Vagina (tissue), 2 donors: ENCODE data around the gene UPF3A. TPM values are rescaled to one million over a fixed set of nuclear protein-coding genes. Genes with fewer than 3 reads are reported as not detected.

Experiments
- DNase-seq, 2 donors: peaks; one replicate each; pipeline ENCODE4 v3.0.0-alpha.2; 2017; ENCODE audit errors: extremely low spot score in 2 of 2
- H3K27ac ChIP-seq: fragments of 200-600 bp; sonication (generic); one replicate; pipeline ENCODE4 v1.5.1; 2019
- H3K27me3 ChIP-seq: fragments of 200-600 bp; sonication (generic); one replicate; pipeline ENCODE4 v1.5.1; 2019
- H3K36me3 ChIP-seq, 2 donors: fragments of 200-600 bp; sonication (generic); one replicate each; pipeline ENCODE4 v1.5.1; 2017 to 2019
- H3K4me1 ChIP-seq: fragments of 200-600 bp; sonication (generic); one replicate; pipeline ENCODE4 v1.5.1; 2019
- H3K4me3 ChIP-seq, 2 donors: fragments of 200-600 bp; sonication (generic); 1 replicate in 1 of 2; 2 replicates in 1 of 2; pipeline ENCODE4 v1.5.1; 2016 to 2019
- H3K9me3 ChIP-seq: fragments of 200-600 bp; sonication (generic); one replicate; pipeline ENCODE4 v1.5.1; 2019
- CTCF ChIP-seq, 3 experiments: fragments of 450-650 bp in 2 of 3; fragments of 200-600 bp in 1 of 3; sonication (generic) in 1 of 3; IDR thresholded peaks; one replicate each; pipeline ENCODE4 v1.5.1; 2017 to 2019; ENCODE audit warnings: antibody characterized with exemption in 3 of 3, mild to moderate bottlenecking in 2 of 3, moderate library complexity in 2 of 3
- POLR2A ChIP-seq, 2 donors: fragments of 450-650 bp; IDR thresholded peaks; one replicate each; pipeline ENCODE4 v1.6.1; 2017; ENCODE audit warnings: antibody characterized with exemption in 2 of 2, mild to moderate bottlenecking in 2 of 2, moderate library complexity in 2 of 2
- POLR2AphosphoS5 ChIP-seq, 2 donors: sonication (generic); formaldehyde crosslinking; IDR thresholded peaks; one replicate each; pipeline ENCODE4 v1.9.0; 2017; ENCODE audit warnings: antibody characterized with exemption in 2 of 2, mild to moderate bottlenecking in 2 of 2, low read depth in 1 of 2; ENCODE audit not compliant: insufficient read depth in 1 of 2
- intact Hi-C: fragments of 100-400 bp; cut with DNase I; formaldehyde crosslinking; loops from one replicate; pipeline ENCODE4 v1.15.1; 2023
- total RNA-seq: library from RNA; depleted of rRNA; stranded (reverse); fragments of >200 nt; gene quantifications from one replicate; pipeline ENCODE4 v1.2.3, GENCODE V29; 2016

Gene UPF3A
- total RNA-seq, 1 donor from 2014 or later = 31.2 TPM

- intact Hi-C loops = no loop called here
- Histone ChIP-seq H3K4me3 (no peak overlapping the region), H3K27ac (no peak overlapping the region), H3K36me3 (peaks cover 3 to 33% of the 10 kb centered on the region in 2 donors), H3K27me3 (no peaks in the 10 kb centered on the region), H3K4me1 (peaks cover 53% of the 10 kb centered on the region), H3K9me3 (no peaks in the 10 kb centered on the region)
- DNase-seq = no peak
- TF ChIP-seq POLR2A (IDR thresholded peaks at IDR 0.05) (no peak), CTCF (IDR thresholded peaks at IDR 0.05) (no peak), POLR2AphosphoS5 (IDR thresholded peaks at IDR 0.05; ENCODE audit: insufficient read depth in 1 of 2, low read depth in 1 of 2) (no peak)
These were observed 38.7 kb downstream of the UPF3A start for GRCh38 chr13:114320065-114320464.

DNA sequence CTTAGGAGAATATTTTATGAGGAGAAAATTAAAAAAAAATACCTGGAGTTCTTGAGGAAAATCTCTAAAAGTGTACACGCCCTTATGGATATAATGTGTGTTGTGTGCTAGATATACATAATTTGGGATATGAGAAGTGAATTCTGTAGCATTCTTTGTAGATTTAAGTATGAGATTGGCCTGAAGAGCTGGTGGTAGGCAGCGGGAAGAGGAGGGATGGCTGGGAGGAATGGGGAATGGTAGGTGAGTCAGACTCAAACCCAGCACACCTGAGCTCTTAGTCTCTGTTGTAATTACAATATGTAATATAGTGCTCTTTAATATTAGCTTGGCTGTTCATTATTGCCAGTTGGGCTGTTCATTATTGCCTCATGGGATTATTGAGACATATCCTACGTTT is 39.9 kb downstream of the UPF3A start:
- no peak for DNase-seq
- Histone ChIP-seq H3K27ac (no peak overlapping the region), H3K4me3 (no peak overlapping the region), H3K4me1 (peaks cover 41% of the 10 kb centered on the region), H3K27me3 (no peaks in the 10 kb centered on the region), H3K36me3 (peaks cover 3 to 36% of the 10 kb centered on the region in 2 donors), H3K9me3 (no peaks in the 10 kb centered on the region)
- intact Hi-C loops = no loop called here
- TF ChIP-seq CTCF (IDR thresholded peaks at IDR 0.05) (no peak), POLR2AphosphoS5 (IDR thresholded peaks at IDR 0.05; ENCODE audit: insufficient read depth in 1 of 2, low read depth in 1 of 2) (no peak), POLR2A (IDR thresholded peaks at IDR 0.05) (no peak)

DNA sequence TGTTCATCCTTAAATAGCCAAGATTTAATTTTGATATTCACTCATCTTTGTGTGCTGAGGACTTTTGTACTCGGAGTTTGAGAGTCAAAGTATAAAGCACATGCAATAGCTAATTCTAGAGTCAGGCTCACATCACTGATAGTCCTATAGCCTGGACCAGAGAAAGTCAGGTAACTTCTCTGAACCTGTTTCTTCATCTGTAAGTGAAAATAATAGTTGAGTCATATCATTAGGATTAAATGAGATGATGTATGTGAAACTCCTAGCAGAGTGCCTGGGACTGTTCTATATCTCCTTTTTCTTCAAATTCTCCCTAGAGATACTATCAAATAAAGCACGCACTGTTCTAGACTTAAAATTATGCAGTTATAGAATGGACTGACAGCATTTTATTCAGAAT is 41.9 kb downstream of the UPF3A start:
- peaks cover 3 to 36% of the 10 kb centered on the region in 2 donors for H3K36me3 ChIP-seq
- H3K27me3 ChIP-seq = no peaks in the 10 kb centered on the region
- DNase-seq = no peak
- H3K4me1 ChIP-seq = peaks cover 20% of the 10 kb centered on the region
- intact Hi-C loops = no loop called here
- no peaks in the 10 kb centered on the region for H3K9me3 ChIP-seq
- no peak overlapping the region for H3K4me3 ChIP-seq
- TF ChIP-seq POLR2AphosphoS5 (IDR thresholded peaks at IDR 0.05; ENCODE audit: insufficient read depth in 1 of 2, low read depth in 1 of 2) = no peak
- no peak overlapping the region for H3K27ac ChIP-seq

- Histone ChIP-seq H3K27me3 (no peaks in the 10 kb centered on the region), H3K9me3 (no peaks in the 10 kb centered on the region), H3K27ac (no peak overlapping the region), H3K4me1 (peaks cover 11% of the 10 kb centered on the region), H3K4me3 (no peak overlapping the region), H3K36me3 (peaks cover 3 to 36% of the 10 kb centered on the region in 2 donors)
- no peak for DNase-seq
- no peak for TF ChIP-seq POLR2AphosphoS5 (IDR thresholded peaks at IDR 0.05; ENCODE audit: insufficient read depth in 1 of 2, low read depth in 1 of 2)
- no peak for TF ChIP-seq POLR2A (IDR thresholded peaks at IDR 0.05)
- no peak for TF ChIP-seq CTCF (IDR thresholded peaks at IDR 0.05)
- intact Hi-C loops = no loop called here
These were observed 42.9 kb downstream of the UPF3A start for GRCh38 chr13:114324334-114324733.

DNA sequence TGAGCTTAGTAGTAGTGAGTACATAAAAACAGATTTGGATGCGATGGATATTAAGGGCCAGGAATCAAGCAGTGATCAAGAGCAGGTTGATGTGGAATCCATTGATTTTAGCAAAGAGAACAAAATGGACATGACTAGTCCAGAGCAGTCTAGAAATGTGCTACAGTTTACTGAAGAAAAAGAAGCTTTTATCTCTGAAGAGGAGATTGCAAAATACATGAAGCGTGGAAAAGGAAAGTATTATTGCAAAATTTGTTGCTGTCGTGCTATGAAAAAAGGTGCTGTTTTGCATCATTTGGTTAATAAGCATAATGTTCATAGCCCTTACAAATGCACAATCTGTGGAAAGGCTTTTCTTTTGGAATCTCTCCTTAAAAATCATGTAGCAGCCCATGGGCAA is 44.3 kb downstream of the UPF3A start:
- H3K4me1 ChIP-seq = no peaks in the 10 kb centered on the region
- DNase-seq = no peak
- intact Hi-C loops = no loop called here
- no peaks in the 10 kb centered on the region for H3K27me3 ChIP-seq
- no peak overlapping the region for H3K4me3 ChIP-seq
- TF ChIP-seq POLR2AphosphoS5 (IDR thresholded peaks at IDR 0.05; ENCODE audit: insufficient read depth in 1 of 2, low read depth in 1 of 2) (no peak), POLR2A (IDR thresholded peaks at IDR 0.05) (no peak), CTCF (IDR thresholded peaks at IDR 0.05) (no peak)
- peaks cover 3 to 36% of the 10 kb centered on the region in 2 donors for H3K36me3 ChIP-seq
- no peaks in the 10 kb centered on the region for H3K9me3 ChIP-seq
- no peak overlapping the region for H3K27ac ChIP-seq
